Activated CD8-positive, alpha-beta memory T cell treated with anti-CD3 and anti-CD28 coated beads for 48 hours (primary cell): ENCODE results near the gene SLMAP.

Experiments
- DNase-seq, 3 experiments: peaks; one replicate each; pipeline ENCODE4 v3.0.0-alpha.2; 2020; ENCODE audit warnings: low read depth in 2 of 3, low spot score in 2 of 3

Gene SLMAP

GRCh38 chr3:57937092-57937491 lies 181.0 kb downstream of the SLMAP start:
- DNase-seq, result no peak

GRCh38 chr3:57939775-57940174 lies 183.7 kb downstream of the SLMAP start:
- DNase-seq, result no peak

- DNase-seq, result no peak
Measured at GRCh38 chr3:57942388-57942787, 186.3 kb downstream of the SLMAP start.

GRCh38 chr3:57942872-57943283 lies 186.8 kb downstream of the SLMAP start:
- no peak for DNase-seq

- no peak for DNase-seq
Measured at GRCh38 chr3:57943525-57944495, 187.7 kb downstream of the SLMAP start.

- DNase-seq, result no peak
Measured at GRCh38 chr3:57946970-57947381, 190.9 kb downstream of the SLMAP start.

- DNase-seq, result no peak
Measured at GRCh38 chr3:57948080-57948671, 192.1 kb downstream of the SLMAP start.

GRCh38 chr3:57948781-57949242 lies 192.7 kb downstream of the SLMAP start:
- DNase-seq, result no peak

GRCh38 chr3:57949344-57949743 lies 193.2 kb downstream of the SLMAP start:
- no peak for DNase-seq

- DNase-seq, result no peak
Measured at GRCh38 chr3:57949785-57950615, 193.9 kb downstream of the SLMAP start.

GRCh38 chr3:57951066-57951882 lies 195.2 kb downstream of the SLMAP start:
- no peak for DNase-seq

GRCh38 chr3:57952208-57952631 lies 196.1 kb downstream of the SLMAP start:
- DNase-seq, result no peak

- DNase-seq, result no peak
Measured at GRCh38 chr3:57952651-57953050, 196.5 kb downstream of the SLMAP start.

GRCh38 chr3:57953576-57953975 lies 197.5 kb downstream of the SLMAP start:
- DNase-seq, result no peak

GRCh38 chr3:57956119-57956832 lies 200.2 kb downstream of the SLMAP start:
- no peak for DNase-seq

- no peak for DNase-seq
Measured at GRCh38 chr3:57956833-57957174, 200.7 kb downstream of the SLMAP start.

GRCh38 chr3:57957824-57958223 lies 201.7 kb downstream of the SLMAP start:
- DNase-seq, result no peak

- DNase-seq, result no peak
Measured at GRCh38 chr3:57958642-57959422, 202.7 kb downstream of the SLMAP start.
